Kidney capillary endothelial cell (primary cell): ENCODE data around the gene MRPS2.
"Not testable (repeated sequence)": the region's sequence is repeated elsewhere in the genome, so short reads cannot be mapped to it uniquely, and the experiment has no call there.

Source experiments
- DNase-seq: peaks from one replicate; pipeline ENCODE4 v3.0.0-alpha.2; 2018; ENCODE audit warnings: low spot score

The MRPS2 gene

GRCh38 chr9:135534826-135535225, 34.3 kb downstream of the MRPS2 start:
- DNase-seq, result not testable (repeated sequence)

- not testable (repeated sequence) for DNase-seq
Measured at GRCh38 chr9:135535631-135536030, 35.1 kb downstream of the MRPS2 start.

GRCh38 chr9:135536216-135536615, 35.7 kb downstream of the MRPS2 start:
- no peak for DNase-seq

- DNase-seq, result not testable (repeated sequence)
Measured at GRCh38 chr9:135543262-135543894, 42.9 kb downstream of the MRPS2 start.

- DNase-seq, result no peak
Measured at GRCh38 chr9:135544981-135545635, 44.6 kb downstream of the MRPS2 start.

GRCh38 chr9:135545646-135546176, 45.2 kb downstream of the MRPS2 start, which contains the start of gene OBP2A:
OBP2A (plus strand) TSS chr9:135546126; CDS start chr9:135546181, 55 bp downstream.
- not testable (repeated sequence) for DNase-seq

- not testable (repeated sequence) for DNase-seq
Measured at GRCh38 chr9:135546792-135547617, 46.5 kb downstream of the MRPS2 start.

- no peak for DNase-seq
Measured at GRCh38 chr9:135547756-135548736, 47.6 kb downstream of the MRPS2 start.

- DNase-seq, result not testable (repeated sequence)
Measured at GRCh38 chr9:135549478-135550343, 49.2 kb downstream of the MRPS2 start.

- DNase-seq, result no peak
Measured at GRCh38 chr9:135550344-135550918, 49.9 kb downstream of the MRPS2 start.

- no peak for DNase-seq
Measured at GRCh38 chr9:135551031-135551430, 50.5 kb downstream of the MRPS2 start.

- DNase-seq, result no peak
Measured at GRCh38 chr9:135551456-135551855, 51.0 kb downstream of the MRPS2 start.

- no peak for DNase-seq
Measured at GRCh38 chr9:135552021-135552697, 51.7 kb downstream of the MRPS2 start.

- DNase-seq, result no peak
Measured at GRCh38 chr9:135552698-135553171, 52.3 kb downstream of the MRPS2 start.
